ENCODE results near the gene CXCL12. TPM values are rescaled to one million over a fixed set of nuclear protein-coding genes. Genes with fewer than 3 reads are reported as not detected.

Gene CXCL12
- total RNA-seq, 1 experiment from 2014 or later: not detected

DNA sequence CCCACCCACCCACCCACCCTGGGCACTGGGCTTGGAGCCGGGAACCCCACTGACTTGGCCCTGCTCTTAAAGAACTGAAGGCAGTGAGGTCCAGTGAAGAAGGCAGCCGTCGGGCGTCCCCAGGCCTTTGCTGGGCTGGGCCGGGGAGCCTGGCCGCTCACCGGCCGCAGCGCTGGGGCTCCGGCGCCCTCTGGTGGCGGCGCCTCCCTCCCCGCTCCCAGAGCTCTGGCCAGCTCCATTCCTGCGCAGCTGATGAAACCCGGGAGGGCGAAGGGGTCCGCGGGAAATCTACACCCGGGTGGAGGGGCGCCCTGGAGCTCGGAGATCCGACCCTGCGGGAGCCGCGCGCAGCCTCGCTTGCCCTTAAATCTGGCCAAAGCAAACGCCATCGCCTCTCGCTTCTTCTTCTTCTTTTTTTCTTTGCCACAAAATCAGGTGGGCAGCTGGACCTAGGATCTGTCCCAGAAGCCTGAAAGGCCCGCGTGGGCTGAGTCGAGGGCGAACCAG is 1.7 kb upstream of the CXCL12 start:
- DNase-seq (ENCODE audit: extremely low read depth, low read depth): peak; percentile 4

DNA sequence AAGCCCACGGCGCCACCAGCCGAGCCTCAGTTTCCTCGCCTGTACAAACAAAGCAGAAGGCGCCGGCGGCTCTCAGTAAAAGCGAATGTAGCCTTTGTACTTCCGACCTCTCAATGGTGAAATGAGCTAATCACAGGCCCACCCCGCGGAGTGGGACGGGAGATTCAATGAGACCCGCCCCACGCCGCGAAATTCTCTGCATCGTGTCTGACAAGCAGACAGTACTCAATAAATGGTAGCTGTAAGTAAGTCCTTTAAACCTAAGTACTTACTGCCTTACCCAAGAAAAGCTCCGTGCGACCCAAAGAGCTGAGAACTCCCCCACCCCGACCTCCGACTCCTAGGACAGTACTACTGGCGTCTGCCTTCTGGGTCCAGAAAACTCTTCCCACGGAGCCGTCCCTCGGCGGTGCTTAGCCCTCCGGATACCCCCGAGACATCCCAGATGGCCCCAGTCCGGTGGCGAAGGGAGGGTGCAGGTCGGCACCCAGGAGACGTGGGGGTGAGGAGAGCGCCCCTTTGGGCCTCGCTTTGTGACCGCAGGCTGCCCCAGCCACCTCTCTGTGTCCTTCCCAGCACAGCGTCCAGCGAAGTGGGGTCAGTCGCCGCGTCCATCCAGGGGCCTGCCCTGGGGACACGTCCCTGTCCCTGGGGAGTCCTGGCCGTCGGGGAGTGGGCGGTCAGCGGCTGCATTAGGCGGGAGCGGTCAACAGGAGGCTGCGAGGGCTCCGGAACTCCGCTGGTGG is 972 bp upstream of the CXCL12 start:
- DNase-seq (ENCODE audit: extremely low read depth, low read depth): no peak

DNA sequence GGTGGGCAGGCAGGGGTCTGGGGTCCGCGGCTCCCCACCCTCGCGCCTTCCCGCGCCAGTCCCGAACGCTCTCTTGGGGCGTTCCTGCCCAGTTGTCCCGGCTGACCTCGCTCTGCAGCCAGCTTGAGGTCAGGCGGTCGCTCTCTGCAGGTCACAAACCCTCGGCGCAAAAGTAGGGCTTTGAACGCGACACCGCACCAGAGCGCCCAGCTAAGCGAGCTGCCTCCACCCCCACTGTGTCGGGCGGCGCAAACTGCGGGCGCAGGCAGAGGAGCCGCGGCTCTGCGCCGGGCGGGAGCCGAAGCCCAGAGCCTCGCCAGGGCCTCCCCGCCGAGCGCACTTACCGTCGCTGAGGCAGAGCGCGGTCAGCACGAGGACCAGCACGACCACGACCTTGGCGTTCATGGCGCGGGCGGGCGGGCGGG is 284 bp downstream of the CXCL12 start:
- no peak for DNase-seq (ENCODE audit: extremely low read depth, low read depth)

DNA sequence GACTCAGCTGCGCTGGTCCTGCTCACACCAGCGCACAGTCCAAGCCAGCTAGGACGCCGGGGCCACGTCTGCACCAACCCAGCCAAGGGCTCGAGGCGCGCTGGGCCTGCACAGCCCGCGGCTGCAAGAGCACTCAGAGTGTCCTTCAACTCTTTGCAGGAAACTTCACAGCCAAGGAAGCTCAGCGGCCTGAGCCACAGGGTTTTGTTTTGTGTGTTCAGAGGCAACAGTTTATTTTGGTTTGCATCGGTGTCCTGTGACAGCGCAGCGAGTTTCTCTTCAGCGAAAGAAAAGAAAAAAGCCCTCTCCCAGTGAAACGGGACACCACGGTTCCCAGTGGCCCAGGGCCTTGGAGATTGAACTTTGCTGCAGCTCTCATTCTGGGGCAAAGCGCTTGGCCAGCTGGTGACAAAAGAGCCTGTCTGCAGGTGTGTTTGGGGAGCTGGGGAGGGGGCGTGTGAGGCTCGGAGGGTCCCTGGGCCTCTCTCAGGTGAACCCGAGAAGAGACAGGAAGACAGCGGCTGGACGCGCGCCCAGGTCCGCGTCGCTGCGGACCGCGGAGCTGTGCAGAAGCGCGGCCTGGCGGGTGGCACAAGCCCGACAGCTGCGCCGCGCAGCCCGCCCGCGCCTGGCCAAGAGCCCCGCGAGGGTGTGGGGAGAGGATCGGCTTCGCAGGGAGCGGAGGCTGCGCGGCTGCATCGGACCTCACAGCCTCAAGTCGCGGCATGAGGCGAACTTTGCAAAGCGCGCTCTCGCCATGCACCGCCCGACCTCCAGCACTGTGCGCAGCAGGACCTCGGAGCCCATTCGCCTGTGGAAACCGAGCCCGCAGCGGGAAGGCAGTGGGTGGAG is 922 bp downstream of the CXCL12 start:
- no peak for DNase-seq (ENCODE audit: extremely low read depth, low read depth)

DNA sequence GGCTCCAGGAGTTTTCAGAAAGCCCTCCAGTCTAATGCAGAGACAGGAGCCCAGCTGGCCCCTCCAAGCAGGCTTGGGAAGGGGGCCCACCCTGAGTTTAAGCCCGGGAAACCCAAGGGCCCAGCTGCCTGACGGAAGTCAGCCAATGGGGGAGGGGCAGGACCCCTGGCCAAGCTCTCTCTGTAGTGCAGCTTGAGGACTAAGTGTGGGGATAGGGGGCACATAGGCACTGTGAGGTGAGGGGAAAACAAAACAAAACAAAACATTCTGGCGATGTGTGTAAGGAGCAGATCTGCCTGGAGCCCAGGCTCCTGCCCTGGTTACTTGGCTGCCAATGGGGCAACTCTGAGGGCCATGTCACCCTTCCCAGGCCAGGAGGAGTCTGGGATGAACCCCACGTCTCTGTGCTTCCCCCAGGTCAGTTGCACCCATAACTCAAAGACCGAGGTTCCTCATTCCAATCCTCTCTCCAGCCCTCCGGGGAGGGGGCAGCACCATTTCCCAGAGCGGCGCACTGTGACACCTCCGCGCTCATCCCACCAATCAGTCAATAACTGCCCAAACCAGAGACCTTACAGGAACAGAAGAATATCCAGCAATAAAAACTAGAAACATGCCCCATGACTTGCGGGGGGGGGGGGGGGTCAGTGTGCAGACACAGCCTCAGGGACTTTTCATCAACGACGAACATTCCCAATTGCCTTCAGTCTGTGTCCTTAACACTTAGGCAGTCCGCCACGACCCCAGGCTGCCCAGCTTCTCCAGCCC is 1.7 kb downstream of the CXCL12 start:
- DNase-seq (ENCODE audit: extremely low read depth, low read depth): no peak

DNA sequence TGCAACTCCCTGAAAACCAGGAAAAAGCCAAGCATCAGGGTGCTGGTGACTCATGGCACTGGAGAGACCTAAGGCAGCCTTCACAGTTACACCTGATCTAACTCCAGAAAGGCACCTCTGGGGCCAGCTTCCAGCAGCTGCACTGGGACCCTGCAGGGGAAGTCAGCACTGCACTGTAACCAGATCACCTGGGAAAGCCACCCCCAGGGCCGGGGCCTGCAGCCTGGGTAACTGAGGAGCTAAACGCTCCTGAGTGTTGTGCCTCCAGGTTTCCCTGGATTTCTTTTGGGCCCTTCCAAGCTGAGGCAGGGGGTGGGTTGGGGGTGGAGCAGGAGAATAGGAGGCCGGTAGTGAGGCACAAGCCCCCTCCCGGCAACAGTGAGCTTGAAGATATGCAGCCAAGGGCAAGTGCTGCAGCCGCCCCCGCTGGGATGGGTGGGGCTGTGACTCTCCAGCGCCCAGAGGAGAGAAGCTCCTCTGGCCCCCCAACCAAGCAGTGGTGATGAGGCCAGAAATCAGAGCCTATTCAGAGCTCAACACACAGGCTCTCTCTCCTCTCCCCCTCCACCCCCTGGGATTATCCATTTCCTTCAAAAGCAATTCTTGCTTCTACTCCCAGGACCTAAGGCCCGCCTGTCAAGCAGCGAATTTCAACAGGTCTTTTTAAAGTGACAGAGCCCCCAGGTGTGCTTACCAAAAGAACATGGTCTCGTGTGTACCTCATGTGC is 2.6 kb downstream of the CXCL12 start:
- DNase-seq (ENCODE audit: extremely low read depth, low read depth): no peak

DNA sequence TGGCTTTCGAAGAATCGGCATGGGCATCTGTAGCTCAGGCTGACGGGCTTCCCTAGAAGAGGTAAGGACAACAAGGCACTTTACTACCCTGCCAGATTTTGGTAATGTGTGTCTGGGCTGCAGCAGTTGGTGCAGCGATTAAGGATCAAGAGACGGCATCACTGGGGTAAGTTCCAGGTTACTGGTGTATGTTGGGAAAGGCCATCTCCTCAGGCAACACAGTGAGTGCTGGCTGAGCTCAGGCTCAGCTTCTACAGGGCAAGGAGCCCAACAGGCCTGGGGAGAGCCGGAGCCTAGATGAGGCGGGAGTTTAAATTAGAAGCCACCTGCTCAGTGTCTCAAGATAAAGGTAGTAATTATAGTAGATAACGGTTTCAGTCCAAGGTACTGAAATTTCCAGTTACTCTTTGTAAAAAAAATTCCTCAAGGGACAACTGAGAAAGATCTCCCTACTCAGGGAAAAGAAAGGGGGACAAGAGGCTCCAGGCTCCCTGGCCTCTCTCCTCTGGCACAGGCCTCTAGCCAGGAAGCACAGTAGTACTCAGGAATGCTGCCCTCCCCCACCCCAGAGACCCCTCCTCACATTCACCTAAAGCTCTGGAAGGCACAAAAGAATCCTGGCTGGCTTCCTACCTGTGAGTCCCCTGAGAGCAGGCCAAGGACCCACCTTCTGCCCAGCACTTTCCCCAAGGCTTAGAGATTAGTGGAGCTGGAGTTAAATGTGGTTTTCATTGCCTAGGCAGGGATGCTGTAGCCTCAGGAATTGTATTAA is 3.9 kb downstream of the CXCL12 start:
- DNase-seq (ENCODE audit: extremely low read depth, low read depth): no peak

DNA sequence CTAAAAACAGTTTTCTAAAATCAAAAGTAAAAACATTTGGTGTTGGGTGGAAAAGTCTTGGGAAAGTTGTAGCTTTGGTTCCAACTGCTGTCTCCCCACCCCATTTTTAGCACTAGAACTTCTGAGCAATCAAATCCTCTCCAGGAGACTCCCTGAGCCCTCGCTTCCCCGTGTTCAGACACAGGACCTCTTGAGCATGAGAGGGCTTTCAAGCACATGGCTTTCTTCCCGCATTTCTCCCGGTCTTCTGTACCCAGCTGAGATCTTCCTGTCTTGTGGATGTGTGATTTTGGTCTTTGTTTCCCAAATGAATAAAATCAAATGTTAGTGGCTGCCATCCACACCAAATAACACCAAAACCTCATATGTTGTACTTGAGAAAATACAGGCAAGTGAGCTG is 5.0 kb downstream of the CXCL12 start:
- DNase-seq (ENCODE audit: extremely low read depth, low read depth): no peak

DNA sequence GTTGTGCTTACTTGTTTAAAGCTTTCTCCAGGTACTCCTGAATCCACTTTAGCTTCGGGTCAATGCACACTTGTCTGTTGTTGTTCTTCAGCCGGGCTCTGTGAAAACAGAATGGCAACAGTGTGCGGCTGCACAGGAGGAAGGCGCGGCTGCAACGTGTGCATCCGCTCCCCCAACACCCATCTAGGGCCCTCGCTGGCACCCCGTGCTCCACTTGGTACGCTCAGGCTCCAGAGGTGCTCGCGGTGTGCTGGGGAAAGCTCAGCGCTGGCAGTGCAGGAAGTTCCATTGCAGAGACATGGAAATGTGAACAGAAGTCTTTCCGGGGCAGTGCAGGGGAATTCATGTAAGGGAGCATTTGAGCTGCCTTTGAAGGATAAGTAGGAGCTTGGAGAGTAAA is 6.3 kb downstream of the CXCL12 start:
- no peak for DNase-seq (ENCODE audit: extremely low read depth, low read depth)

DNA sequence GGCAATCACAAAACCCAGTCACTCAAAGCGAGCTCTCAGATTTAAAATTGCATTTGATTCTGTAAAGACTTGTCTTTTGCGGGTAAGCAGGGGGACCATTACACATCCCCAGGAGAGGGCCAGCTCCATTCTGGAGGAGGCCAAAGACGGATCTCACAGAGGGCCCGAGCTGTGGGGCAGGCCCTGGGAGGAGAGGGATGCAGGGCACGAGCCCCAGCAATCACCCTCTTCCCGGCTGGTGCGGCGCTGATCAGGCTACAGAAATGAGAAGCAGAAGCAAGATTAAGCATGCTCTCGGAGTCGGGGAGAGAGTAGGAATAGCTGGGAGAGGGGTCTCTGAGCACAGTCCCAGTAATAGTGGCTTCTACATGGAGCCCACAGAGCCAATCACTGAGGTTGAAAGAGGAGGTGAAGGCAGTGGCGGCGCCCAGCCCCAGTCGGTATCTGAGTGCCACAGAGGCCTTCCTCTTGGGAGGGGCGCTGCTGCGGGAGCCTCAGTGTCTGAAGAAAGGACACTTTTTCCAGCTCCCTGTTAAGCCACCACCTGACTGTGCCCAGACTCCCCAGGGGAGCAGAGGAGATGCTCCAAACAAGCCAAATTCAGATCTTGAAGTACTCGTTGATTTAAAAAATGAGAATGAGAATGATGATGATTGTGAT is 7.1 kb downstream of the CXCL12 start:
- DNase-seq (ENCODE audit: extremely low read depth, low read depth): no peak

DNA sequence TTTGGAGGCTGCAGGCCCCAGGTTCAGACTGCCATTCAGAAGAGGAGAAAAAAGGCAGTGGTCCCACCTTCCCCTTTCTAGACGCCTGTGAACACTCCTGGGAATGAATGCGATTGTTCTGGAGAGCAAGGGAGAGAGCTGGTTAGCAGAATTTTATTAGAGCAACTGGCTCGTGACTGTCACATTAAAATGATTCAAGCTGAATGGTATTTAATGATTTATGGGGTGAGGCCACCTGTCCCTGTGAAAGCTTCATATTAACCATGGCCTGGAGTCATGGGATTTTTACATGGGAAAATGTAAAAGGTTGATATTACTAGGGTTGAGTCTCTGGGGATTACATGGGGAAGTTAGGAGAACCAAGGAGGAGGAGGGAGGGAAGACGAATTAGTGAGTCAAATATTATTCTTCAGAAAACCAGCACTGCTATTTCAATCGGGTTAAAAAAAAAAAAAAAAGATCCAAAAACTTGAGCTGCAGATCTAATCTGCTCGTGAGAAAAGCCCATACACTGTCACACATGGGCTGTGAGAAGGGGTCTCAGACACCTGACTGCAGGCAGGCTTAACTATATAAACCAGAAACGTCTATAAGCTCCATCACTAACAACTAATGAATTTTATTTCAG is 8.3 kb downstream of the CXCL12 start:
- DNase-seq (ENCODE audit: extremely low read depth, low read depth): no peak

DNA sequence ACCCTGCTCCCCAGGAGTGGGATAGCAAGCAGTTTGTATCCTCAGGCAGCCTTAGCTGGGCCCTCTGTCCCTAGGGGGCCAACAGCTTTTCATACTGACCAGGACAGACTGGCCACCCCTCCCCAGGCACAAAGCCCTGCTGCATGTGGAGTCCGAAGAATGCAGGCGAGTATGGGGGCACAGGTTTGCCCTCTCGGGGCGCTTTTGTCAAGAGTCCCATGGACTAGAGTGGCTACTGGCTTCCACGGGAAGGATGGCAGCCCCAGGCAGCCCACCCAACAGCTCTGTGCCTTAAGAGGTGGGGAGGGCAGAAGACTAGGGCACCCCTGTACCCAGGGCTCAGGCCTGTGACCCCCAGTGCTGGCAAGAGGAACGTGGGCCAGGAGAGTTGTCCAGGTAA is 10.7 kb downstream of the CXCL12 start:
- no peak for DNase-seq (ENCODE audit: extremely low read depth, low read depth)

DNA sequence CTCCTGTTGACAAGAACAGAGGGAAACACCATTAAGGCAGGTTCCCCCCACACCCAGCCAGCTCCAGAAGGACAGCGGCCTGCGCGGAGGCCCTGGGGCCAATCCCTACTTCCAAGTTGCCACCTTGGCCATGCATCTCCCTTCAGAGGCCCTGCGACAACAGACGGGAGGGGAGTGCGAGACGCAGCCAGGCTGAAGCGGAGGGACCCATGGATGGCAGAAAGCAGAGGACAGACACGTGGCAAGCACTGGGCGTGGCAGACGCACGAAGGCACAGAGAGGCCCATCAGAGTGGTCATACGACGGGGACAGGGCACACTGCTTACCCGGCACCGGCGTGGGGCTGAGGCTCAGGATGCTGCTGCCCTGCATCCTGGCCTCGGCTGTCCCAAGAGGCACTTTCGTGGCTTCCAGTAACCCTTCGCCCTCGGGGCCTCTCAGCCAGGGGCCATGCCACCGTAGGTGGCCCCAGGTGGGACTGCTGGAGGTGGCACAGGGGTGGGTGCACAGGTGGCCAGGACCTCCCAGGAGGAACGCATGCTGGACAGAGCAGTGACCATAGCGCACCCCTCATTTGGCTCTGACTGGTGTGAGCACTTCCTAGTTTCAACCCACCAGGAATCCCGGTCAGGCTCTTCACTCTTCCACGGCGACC is 11.4 kb downstream of the CXCL12 start:
- DNase-seq (ENCODE audit: extremely low read depth, low read depth): no peak

DNA sequence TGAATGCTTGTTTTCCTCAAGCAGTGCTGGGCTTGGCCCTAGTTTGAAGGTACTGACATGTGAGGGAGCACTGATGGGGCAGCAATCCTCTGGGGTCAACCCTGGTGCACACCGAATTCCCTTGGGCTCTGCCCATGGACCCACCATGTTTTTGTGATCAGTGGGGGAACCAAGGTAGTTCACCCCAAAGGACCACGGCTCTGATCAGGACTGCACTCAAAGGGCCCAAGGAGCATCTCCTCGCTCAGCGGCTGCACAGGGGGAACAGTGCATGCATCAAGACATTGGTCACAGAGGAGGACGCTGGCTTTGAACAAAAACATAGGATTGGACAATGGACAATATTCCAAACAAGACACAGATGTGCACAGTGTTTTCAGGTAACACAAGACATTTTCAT is 12.7 kb downstream of the CXCL12 start:
- DNase-seq (ENCODE audit: extremely low read depth, low read depth): no peak

DNA sequence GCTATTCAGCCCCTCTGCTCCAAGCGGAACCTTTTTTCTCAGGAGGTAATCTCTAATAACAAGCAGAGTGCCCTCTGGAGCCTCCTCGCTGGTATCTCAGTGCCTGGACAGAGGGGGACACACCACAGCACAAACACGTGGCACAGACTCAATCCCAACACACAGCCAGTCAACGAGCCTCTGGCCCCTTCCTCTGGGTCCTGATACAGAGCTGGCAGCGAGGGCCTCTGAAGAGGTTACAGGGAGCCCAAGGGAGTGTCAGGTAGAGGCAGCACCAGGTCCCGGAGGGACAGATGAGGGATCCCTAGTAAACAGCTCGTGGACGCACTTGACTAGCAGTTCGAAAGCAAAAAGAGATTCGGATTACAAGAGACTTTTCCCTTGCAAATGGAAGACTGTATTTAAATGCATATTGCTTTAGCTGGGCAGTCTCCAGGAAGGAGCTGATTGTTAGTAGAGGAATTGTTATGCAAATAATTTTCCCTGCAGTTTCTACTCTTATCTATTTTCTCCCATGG is 14.1 kb downstream of the CXCL12 start:
- no peak for DNase-seq (ENCODE audit: extremely low read depth, low read depth)

DNA sequence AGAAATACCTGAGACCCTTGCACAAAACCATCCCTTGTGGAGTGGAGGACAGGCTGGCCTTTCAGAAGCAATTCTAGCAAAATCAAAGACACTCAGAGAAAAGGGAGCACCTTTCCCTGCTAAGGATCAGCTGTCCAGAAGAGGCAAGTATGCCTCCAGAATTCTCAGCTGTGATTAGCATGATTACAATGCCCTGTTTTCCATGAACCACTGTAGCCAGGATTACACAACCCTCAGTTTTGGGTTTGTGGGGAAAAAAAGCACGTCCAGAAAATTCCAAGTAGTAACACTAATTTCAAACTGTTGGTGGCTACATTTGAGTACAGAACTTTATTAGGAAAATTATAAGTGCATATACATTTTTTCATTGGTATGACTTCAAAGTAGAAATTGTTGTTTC is 15.0 kb downstream of the CXCL12 start:
- no peak for DNase-seq (ENCODE audit: extremely low read depth, low read depth)

DNA sequence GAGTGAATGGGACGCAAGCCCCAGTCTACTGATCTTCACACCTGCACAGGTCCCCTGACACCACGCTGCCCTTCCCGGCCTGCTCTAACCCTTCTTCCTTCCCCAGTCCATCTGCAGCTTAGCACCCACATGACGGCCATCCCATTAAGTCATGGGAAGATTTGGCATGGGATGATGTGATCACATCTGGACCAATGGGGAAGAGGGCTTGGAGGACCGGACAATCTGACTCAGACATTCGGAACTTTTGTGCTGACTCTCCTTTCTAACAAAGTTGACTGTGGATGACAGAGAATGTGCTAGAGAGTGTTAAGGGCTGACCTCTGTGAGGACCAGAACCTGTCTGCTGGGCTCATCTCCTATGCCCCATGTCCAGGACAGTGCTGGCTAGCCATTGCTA is 15.6 kb downstream of the CXCL12 start:
- DNase-seq (ENCODE audit: extremely low read depth, low read depth): no peak

DNA sequence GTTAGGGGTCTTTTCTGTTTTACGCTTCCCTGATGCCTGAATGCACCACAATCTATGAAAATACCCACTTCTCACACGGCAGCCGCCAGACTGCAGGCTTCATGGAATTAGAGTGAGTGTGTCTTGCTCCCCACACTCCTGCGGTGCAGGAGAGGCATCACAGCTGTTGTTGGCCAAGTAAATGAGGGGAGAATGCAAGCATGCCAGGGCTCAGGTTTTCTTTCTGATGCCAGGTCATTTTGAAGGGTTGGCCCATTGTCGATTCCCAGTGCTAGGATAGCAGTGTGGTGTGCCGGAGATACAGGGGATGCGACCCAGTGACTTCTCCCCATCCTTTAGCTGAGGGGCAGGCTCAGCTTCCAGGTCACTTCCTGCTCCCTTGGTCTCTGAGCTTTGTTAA is 16.3 kb downstream of the CXCL12 start:
- DNase-seq (ENCODE audit: extremely low read depth, low read depth): no peak

Measured in NCI-H460 (cell line).